Neural progenitor cell (in vitro differentiated cells): Measurements from ENCODE around the gene ZNF653. TPM values are rescaled to one million over a fixed set of nuclear protein-coding genes. Genes with fewer than 3 reads are reported as not detected.
A peak's percentile ranks its signal among the peaks of the same experiment; 100 is the strongest.

Source experiments
- DNase-seq: peaks from one replicate; pipeline ENCODE4 v3.0.0-alpha.2; 2016; ENCODE audit warnings: low spot score
- H2AFZ ChIP-seq: fragments of 200-600 bp; sonication (generic); replicated peaks from 2 replicates; pipeline ENCODE4 v1.6.1; 2016; ENCODE audit warnings: antibody characterized with exemption
- H3F3A ChIP-seq: fragments of 200-600 bp; sonication (generic); 2 replicates; pipeline ENCODE4 v1.6.1; 2016; ENCODE audit warnings: antibody characterized with exemption, low read depth
- H3K27ac ChIP-seq: fragments of 200-600 bp; sonication (generic); 2 replicates; pipeline ENCODE4 v1.5.1; 2016; ENCODE audit warnings: mild to moderate bottlenecking
- H3K27me3 ChIP-seq: fragments of 200-600 bp; sonication (generic); 2 replicates; pipeline ENCODE4 v1.6.1; 2016; ENCODE audit warnings: mild to moderate bottlenecking, moderate library complexity
- H3K36me3 ChIP-seq: fragments of 200-600 bp; sonication (generic); 2 replicates; pipeline ENCODE4 v1.5.1; 2016
- H3K4me1 ChIP-seq: fragments of 200-600 bp; sonication (generic); 2 replicates; pipeline ENCODE4 v1.6.1; 2016; ENCODE audit warnings: mixed run types
- H3K4me2 ChIP-seq: fragments of 200-600 bp; sonication (generic); 2 replicates; pipeline ENCODE4 v1.6.1; 2016
- H3K4me3 ChIP-seq: fragments of 200-600 bp; sonication (generic); 2 replicates; pipeline ENCODE4 v1.5.1; 2016
- H3K79me2 ChIP-seq: fragments of 200-600 bp; sonication (generic); 2 replicates; pipeline ENCODE4 v1.6.1; 2016; ENCODE audit warnings: low read depth
- H3K9ac ChIP-seq: fragments of 200-600 bp; sonication (generic); 2 replicates; pipeline ENCODE4 v1.6.1; 2016
- H3K9me3 ChIP-seq: fragments of 200-600 bp; sonication (generic); 2 replicates; pipeline ENCODE4 v1.5.1; 2016; ENCODE audit warnings: low read depth
- H4K20me1 ChIP-seq: fragments of 200-600 bp; sonication (generic); 2 replicates; pipeline ENCODE4 v1.6.1; 2016; ENCODE audit warnings: low read depth
- H3K27ac Mint-ChIP-seq: 3 replicates; pipeline ENCODE4 v1.8.0; 2021; ENCODE audit warnings: mixed read lengths
- H3K27me3 Mint-ChIP-seq: 2 replicates; pipeline ENCODE4 v1.8.0; 2022; ENCODE audit warnings: low read depth, mild to moderate bottlenecking, inconsistent platforms, moderate library complexity, mixed read lengths; ENCODE audit not compliant: insufficient read depth
- H3K36me3 Mint-ChIP-seq: 3 replicates; pipeline ENCODE4 v1.8.0; 2021; ENCODE audit warnings: mixed read lengths
- H3K4me1 Mint-ChIP-seq: 3 replicates; pipeline ENCODE4 v1.8.0; 2021; ENCODE audit warnings: mixed read lengths
- H3K4me3 Mint-ChIP-seq: 3 replicates; pipeline ENCODE4 v1.8.0; 2021; ENCODE audit warnings: mild to moderate bottlenecking, moderate library complexity, mixed read lengths
- H3K9me3 Mint-ChIP-seq: 3 replicates; pipeline ENCODE4 v1.8.0; 2020; ENCODE audit warnings: mixed read lengths
- CTCF ChIP-seq: fragments of 200-600 bp; sonication (generic); IDR thresholded peaks from 2 replicates; pipeline ENCODE4 v1.5.1; 2017; ENCODE audit warnings: antibody characterized with exemption, mild to moderate bottlenecking
- EZH2 ChIP-seq: fragments of 200-600 bp; sonication (generic); IDR thresholded peaks from 2 replicates; pipeline ENCODE4 v1.6.1; 2017; ENCODE audit warnings: antibody characterized with exemption, mild to moderate bottlenecking, moderate library complexity
- EZH2phosphoT487 ChIP-seq: fragments of 200-600 bp; sonication (generic); IDR thresholded peaks from 2 replicates; pipeline ENCODE4 v1.6.1; 2017; ENCODE audit warnings: antibody characterized with exemption
- total RNA-seq: library from RNA; depleted of rRNA; stranded (reverse); fragments of >200 nt; gene quantifications from 2 replicates; pipeline ENCODE4 v1.2.3, GENCODE V29; 2015; ENCODE audit warnings: low replicate concordance

Gene ZNF653
- total RNA-seq, 1 donor from 2014 or later: 3.4 TPM

GRCh38 chr19:11453468-11454341 lies 51.9 kb downstream of the ZNF653 start:
- no peak overlapping the region for H3K4me3 Mint-ChIP-seq
- no peak overlapping the region for H2AFZ ChIP-seq
- no peaks in the 10 kb centered on the region for H3K27me3 ChIP-seq
- TF ChIP-seq CTCF (peak; percentile 74), EZH2 (no peak)
- peaks cover 22% of the 10 kb centered on the region for H3K4me1 ChIP-seq
- no peak overlapping the region for H3K27ac ChIP-seq
- peak overlapping the region; percentile 68 for H3K27ac Mint-ChIP-seq
- H3F3A ChIP-seq: peaks cover 24% of the 10 kb centered on the region
- H3K79me2 ChIP-seq: no peaks in the 10 kb centered on the region
- peaks cover 7% of the 10 kb centered on the region for H3K27me3 Mint-ChIP-seq
- H3K36me3 Mint-ChIP-seq: peaks cover 2% of the 10 kb centered on the region
- no peak overlapping the region for H3K4me3 ChIP-seq
- H3K4me1 Mint-ChIP-seq: peaks cover 21% of the 10 kb centered on the region
- no peaks in the 10 kb centered on the region for H3K36me3 ChIP-seq
- DNase-seq: peak; percentile 63
- no peak overlapping the region for H3K9ac ChIP-seq
- H3K4me2 ChIP-seq: no peak overlapping the region
- H3K9me3 Mint-ChIP-seq: no peaks in the 10 kb centered on the region
- no peaks in the 10 kb centered on the region for H3K9me3 ChIP-seq
- no peaks in the 10 kb centered on the region for H4K20me1 ChIP-seq

- no peaks in the 10 kb centered on the region for H3K9me3 Mint-ChIP-seq
- Histone ChIP-seq H3K36me3 (no peaks in the 10 kb centered on the region), H3K27me3 (no peaks in the 10 kb centered on the region), H3F3A (peaks cover 24% of the 10 kb centered on the region), H3K79me2 (no peaks in the 10 kb centered on the region), H2AFZ (peak overlapping the region; percentile 57), H3K9me3 (no peaks in the 10 kb centered on the region), H3K4me1 (peaks cover 22% of the 10 kb centered on the region), H4K20me1 (no peaks in the 10 kb centered on the region), H3K27ac (no peak overlapping the region), H3K4me3 (no peak overlapping the region), H3K4me2 (peak overlapping the region; percentile 67), H3K9ac (no peak overlapping the region)
- TF ChIP-seq CTCF: peak; percentile 44
- TF ChIP-seq EZH2: no peak
- peaks cover 7% of the 10 kb centered on the region for H3K27me3 Mint-ChIP-seq
- H3K4me1 Mint-ChIP-seq: peaks cover 21% of the 10 kb centered on the region
- peaks cover 2% of the 10 kb centered on the region for H3K36me3 Mint-ChIP-seq
- DNase-seq: peak; percentile 45
- peak overlapping the region; percentile 48 for H3K27ac Mint-ChIP-seq
- no peak overlapping the region for H3K4me3 Mint-ChIP-seq
These were observed 52.9 kb downstream of the ZNF653 start for GRCh38 chr19:11452620-11453310.

- no peaks in the 10 kb centered on the region for H3K9me3 Mint-ChIP-seq
These were observed 53.6 kb downstream of the ZNF653 start for GRCh38 chr19:11451871-11452619.

More at GRCh38 chr19:11451871-11452619, 53.6 kb downstream of the ZNF653 start:
- Histone ChIP-seq H3K4me3 (no peak overlapping the region), H3K4me1 (peaks cover 22% of the 10 kb centered on the region), H3K27me3 (no peaks in the 10 kb centered on the region), H4K20me1 (no peaks in the 10 kb centered on the region), H2AFZ (peak overlapping the region; percentile 72), H3K79me2 (no peaks in the 10 kb centered on the region), H3F3A (peaks cover 24% of the 10 kb centered on the region), H3K36me3 (no peaks in the 10 kb centered on the region), H3K9me3 (no peaks in the 10 kb centered on the region), H3K4me2 (peak overlapping the region; percentile 67), H3K9ac (no peak overlapping the region), H3K27ac (peak overlapping the region; percentile 85)
- peaks cover 2% of the 10 kb centered on the region for H3K36me3 Mint-ChIP-seq
- TF ChIP-seq EZH2phosphoT487: no peak
- TF ChIP-seq EZH2: no peak
- TF ChIP-seq CTCF: no peak
- peak; percentile 27 for DNase-seq
- H3K4me3 Mint-ChIP-seq: peak overlapping the region; percentile 61
- peaks cover 21% of the 10 kb centered on the region for H3K4me1 Mint-ChIP-seq
- H3K27ac Mint-ChIP-seq: peak overlapping the region; percentile 48
- H3K27me3 Mint-ChIP-seq: peaks cover 4% of the 10 kb centered on the region
